ENCODE measurements around the gene IRF9.

- TF ChIP-seq CTCF (IDR thresholded peaks at IDR 0.05) (no peak), POLR2A (IDR thresholded peaks at IDR 0.05) (no peak), POLR2AphosphoS5 (IDR thresholded peaks at IDR 0.05) (no peak)
Measured at GRCh38 chr14:24159777-24160498, 1.1 kb upstream of the IRF9 start.

All from breast epithelium (tissue), 3 donors.